Stimulated activated naive CD4-positive, alpha-beta T cell (primary cell): ENCODE results near the gene ANKRD36.
A peak's percentile ranks its signal among the peaks of the same experiment; 100 is the strongest.
"Not testable (repeated sequence)": the region's sequence is repeated elsewhere in the genome, so short reads cannot be mapped to it uniquely, and the experiment has no call there.

Experiments
- DNase-seq, 6 experiments: peaks; one replicate each; lab custom pipeline; 2025; lab: John Stamatoyannopoulos, UW

ANKRD36 gene

DNA sequence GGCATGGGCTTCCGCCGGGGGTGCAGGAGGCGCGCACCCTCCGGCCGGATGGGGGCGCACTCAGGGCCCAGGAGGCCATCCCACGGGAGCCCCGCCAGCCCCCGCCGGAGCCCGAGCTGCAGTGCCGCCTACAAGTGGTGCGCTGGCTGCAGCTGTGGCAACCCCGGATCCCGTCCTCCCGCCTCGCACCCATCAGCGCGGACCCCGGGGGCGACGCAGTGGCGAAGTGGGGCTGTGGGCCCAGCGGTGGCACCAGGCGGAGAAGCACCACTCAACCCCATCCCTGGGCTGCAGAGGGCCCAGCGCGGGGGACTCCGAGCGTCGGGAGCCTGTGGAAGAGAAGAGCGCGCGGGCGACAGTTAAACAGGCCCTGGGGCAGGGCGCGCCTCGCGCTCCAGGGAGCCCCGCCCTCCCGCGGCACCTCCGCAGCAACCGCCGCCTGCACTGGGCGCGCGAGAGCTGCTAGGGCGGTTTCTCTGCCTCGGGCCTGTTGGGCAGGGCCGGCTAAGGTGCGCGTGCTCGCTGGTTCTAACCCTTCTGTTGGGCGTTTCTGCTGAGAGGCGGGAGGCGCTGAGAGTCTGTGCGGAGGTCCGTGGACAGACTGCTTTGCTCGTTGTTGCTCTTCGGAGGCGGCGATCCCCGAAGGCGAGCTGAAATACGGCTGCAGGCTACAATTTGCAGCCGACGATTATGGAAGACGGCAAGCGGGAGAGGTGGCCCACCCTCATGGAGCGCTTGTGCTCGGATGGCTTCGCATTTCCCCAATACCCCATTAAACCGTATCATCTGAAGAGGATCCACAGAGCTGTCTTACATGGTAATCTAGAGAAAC, at the start of gene ANKRD36:
Gene ANKRD36, plus strand, starts transcription at position 104 of the 832 bp plus-strand sequence. Its CDS starts 587 bp downstream, at position 691.
- not testable (repeated sequence) for DNase-seq

DNA sequence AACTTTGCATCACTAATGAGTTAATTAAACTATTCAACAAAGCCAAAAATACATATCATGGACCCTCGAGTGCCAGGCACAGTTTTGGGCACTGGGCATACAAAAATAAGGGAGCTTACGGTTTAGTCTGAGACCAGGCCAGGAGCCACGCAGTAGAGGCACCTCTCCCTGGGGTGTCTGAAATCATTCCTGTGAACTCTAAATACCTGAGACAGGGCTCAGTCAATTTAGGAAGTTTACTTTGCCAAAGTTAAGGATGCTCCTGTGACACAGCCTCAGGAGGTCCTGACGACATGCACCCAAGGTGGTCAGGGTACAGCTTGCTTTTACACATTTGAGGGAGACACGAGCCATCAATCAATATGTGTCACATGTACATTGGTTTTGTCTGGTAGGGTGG, 46.9 kb upstream of the ANKRD36 start:
- not testable (repeated sequence) for DNase-seq

DNA sequence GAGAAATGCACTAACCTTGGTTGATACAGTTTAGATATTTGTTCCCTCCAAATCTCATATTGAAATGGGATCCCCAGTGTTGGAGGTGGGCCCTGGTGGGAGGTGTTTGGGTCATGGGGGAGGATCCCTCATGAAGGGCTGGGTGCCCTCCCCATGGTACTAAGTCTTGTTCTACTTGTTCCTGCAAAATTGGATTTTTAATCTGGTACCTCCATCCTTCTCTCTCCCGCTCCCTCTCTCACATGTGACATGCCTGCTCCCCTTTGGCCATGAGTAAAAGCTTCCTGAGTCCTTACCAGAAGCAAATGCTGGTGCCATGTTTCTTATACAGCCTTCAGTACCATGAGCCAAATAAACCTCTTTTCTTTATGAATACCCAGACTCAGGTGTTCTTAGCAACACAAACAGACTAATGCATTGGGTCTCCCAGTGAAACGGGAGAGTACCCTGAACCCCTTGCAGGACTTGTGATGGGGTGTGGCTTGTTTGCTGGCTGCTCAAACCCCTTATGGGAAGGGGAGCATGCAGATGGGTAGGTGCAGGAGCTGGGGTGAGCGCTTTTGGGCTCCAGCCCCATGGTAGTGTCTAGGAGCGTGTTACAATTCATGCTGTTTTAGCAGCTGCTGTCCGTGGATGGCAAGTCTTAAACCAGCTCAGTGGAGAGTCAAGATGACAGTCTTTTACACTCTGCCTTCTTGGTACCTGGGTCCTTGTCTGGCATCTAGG, 45.5 kb upstream of the ANKRD36 start:
- DNase-seq, result no peak

DNA sequence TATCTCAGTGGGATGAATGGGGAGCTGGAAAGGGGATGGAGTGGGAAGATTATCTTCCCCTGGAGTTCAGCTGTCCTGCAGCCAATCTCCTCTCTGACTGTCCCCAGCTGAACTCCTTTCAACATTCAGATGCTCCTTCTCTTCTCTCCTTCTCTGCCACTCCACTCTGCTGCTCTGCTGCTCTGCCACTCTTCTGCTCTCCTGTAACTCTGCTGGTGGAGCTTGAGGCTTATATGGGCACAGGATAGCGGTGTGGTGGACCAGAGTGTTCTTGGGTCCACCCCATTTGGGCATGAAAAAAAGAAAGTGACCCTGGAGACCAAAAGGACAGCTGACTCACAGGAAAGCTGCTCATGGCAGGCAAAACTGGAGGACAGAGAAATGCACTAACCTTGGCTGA, 44.9 kb upstream of the ANKRD36 start:
- no peak for DNase-seq

DNA sequence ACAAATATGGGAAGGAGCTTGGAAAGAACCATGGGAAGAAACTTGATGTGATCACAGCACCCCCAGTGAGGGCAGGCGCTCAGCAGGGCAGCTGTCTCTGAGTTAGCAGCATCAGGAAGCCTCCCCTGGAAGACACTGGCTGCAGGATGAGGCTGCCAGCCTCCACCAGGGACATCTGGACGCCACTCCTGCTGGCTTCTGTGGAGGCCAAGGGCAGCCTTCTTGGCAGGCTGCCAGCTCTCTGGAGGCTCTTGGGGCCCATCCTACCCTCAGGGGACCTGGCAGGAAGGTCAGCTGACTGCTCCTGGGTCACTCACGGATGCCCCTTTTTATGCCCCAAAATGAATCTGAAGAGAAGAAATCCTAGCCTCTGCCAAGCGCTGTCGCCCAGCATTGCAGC, 44.2 kb upstream of the ANKRD36 start:
- DNase-seq, result not testable (repeated sequence)

DNA sequence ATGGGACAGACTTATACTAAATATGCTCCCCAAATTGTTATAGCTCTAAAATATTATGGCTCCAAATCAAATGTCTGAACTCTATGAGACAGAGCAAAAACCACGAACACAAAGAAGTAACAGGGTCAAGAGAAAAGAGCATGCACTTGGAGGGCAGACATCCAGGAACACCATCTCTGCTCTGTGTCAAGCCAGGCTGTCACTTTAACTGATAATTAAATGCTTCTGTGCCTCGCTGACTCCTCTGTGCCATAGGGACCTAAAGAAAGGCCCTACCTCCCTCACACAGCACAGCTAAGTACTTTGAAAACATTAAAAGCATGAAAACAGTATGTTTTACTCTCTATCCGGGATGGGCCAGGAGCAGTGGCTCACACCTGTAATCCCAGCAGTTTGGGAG, 42.0 kb upstream of the ANKRD36 start:
- DNase-seq, result not testable (repeated sequence)

DNA sequence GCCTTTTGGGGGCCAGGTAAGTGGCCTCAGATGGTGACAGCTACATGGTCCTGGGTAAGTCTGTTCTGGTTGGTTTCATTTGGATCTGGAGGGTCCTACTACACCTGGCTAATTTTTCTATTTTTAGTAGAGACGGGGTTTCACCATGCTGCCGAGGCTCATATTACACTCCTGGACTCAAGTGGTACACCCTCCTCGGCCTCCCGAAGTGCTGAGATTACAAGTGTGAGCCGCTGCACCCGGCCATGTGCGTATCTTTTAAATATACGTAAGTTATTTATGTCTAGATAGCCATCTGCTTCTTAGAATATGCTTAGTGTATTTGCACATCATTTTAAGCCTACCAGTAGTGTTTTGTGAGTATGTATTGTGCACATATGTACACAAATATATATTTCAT, 35.7 kb upstream of the ANKRD36 start:
- not testable (repeated sequence) for DNase-seq

DNA sequence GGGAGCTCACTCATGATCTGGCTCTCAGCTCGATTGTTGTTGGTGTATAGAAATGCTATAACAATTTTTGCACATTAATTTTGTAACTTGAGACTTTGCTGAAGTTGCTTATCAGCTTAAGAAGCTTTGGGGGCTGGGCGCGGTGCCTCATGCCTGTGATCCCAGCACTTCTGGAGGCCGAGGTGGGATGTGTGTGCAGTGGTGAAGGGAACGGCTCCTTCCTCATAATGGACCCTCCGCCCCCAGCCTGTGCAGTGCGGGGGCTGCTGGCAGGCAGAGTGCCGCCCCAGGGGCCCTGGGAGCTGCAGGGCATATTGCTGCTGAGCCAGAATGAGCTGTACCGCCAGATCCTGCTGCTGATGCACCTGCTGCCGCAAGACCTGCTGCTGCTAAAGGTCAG, 32.1 kb upstream of the ANKRD36 start:
- DNase-seq, result not testable (repeated sequence)

DNA sequence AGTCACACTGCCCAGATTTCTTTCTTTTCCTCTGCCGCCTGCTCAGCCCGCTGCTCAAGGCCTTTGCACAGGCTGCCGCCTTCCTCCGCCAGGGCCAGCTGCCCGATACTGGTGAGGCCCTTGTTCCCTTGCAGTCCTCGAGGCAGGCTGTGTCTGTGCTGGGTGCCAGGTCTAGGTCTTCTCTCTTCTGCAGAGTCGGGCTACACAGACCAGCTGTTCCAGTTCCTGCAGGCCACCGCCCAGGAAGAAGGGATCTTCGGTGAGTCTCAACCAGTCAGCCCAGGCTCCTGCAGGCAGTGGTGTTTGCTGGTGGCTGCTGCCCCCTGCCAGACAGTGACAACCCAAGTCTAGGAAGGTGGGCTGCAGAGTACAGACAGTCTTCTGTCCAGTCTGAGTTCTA, 30.7 kb upstream of the ANKRD36 start:
- not testable (repeated sequence) for DNase-seq

DNA sequence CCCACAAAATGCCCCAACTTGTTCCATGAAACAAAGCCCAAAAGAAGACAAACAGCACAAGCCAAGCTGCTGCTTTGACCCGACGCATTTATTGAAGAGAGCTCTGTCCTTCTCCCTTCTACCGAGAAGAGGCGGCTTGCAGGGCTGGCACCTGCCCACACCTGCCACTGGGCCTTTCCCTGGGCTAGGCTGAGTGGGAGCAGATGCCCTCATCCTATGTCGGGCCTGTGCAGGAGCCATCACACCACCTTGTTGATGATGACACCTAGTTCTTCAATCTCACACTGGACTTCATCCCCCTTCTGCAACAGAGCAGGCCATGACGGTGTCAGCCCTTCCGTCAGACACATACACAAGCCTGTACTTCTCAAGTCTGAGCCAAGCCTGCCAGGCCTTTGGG, 29.4 kb upstream of the ANKRD36 start:
- DNase-seq, result not testable (repeated sequence)

DNA sequence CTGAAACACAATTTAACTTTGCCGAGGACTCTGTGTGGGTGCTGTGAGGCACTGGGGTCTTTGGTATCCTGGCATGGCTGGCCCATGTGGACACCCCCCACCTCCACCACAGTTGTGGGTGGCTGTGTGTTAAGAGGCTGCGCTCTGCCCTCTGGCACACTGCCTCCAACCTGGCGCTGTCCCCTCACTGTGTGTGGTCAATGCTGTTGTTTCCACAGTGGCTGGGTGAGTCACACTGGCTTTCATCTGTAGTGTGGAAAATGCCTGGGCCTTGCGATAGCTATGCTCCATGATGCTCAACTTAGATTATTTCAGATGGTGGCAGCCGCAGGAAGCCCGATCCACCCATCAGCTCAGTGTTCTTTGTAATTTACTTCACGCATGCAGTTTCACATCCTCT, 27.9 kb upstream of the ANKRD36 start:
- not testable (repeated sequence) for DNase-seq

DNA sequence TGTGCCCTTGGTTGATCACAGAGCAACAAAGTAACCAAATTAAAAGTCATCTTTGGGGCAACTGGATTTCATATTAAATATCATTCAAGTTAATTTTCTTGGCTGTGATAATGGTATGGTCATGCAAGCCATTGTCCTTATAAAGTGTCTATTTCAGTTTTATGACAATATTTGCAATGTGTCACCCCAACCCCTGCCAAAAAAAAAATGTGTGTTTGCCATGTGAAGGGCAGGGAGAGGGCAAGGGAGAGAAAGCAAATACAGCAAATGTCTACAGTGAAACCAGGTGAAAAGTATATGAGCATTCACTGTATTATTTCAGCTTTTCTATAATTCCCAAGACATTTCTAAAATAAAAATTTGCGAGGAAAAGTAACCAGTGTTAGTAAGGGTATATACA, 24.2 kb upstream of the ANKRD36 start:
- not testable (repeated sequence) for DNase-seq

DNA sequence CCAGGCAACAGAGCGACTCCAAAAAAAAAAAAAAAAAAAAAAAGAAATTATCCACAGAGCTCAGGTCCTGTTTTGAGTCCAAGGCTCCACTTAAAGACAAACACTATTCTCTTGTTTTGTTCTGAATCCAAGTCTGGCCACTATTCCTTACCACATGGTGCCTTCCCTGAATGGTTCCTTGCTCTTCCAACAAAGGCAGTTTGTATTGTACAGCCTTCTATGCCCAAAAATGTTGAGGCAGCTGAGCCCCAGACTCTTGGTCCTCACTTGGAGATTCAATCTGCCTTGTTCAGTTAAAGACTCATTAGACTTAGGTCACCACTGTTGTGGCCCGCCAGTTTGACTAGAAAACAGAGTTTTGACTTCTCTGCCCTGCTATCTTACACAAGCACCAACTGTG, 20.0 kb upstream of the ANKRD36 start:
- DNase-seq, result not testable (repeated sequence)

DNA sequence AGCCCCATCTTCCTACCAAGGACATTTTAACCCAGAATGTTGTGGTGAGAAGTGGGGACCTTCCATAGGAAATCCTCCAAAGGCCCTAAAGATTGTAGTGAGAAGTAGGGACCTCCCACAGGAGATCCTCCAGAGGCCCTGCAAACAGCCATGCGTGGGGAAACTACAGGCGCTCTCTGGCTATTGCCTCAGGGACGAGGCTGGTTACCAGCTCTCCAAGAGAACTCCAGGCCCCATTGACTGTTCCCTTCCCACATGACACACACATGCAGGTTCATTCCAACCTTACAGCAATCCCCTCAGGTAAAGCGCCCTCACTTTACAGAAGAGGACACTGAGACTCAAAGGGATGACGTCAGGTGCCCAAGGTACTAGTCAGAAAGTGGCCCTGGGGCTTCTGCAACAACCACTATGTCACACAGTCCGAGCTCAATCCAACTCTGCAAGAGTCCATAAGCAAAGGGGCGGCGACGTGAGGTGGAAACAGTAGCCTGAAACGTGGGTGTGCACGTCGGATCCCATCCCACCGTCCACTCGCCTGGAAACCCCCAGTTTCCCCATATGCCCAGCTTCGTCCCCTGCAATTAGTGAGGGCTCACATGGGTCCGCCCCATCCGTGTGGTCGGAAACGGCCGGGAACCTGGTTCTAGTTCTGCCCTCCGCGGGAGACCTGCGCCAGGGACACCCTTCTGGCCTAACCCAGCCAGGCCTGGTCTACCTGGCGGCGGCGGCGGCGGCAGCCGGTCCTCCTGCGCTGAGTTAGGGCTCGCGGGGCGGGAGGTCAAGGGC, 18.8 kb upstream of the ANKRD36 start:
- DNase-seq, result not testable (repeated sequence)

DNA sequence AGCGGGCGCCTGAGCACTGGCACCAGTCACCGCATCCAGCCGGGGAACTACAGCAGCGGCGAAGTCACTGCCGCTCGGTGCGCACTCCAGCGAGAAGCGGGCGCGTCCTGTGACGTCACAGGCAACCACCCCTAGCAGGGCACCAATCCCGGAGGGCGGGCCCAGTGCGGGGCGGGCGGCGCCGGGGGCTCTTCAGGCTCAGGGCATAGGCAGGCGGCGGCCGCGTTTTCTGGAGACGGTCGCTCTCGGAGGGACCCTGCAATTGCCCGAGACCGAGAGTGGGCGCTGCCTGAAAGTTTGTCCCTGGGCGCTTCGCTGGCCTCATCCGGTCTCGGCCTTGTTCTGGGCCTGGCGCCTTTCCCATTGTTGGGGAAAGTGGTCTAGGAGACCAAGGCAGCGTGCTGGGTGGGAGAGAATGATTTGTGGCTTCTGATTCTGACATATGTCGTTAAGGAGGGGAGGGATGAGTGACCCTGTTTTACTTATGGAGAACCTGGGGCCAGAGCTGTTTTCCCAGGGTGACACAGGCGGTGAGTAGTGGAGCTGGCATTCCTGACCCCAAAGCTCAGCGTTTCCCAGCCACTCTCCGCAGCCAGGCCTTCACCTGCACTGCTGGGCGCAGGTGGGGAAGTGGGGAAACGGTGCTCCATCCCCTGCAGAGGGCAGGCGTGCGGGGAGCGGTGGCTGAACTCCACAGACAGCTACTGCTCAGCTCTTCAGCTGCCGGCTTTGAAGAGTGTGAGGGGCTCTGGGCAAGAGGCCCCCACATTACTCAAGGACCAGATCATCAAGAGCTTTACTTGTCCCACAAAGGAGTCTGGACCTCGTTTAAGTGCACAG, 18.0 kb upstream of the ANKRD36 start, which contains the start of gene FAHD2B:
Gene FAHD2B, minus strand, starts transcription at position 111 of the 840 bp plus-strand sequence. CDS start 3,176 bp downstream, outside the sequence.
- peak; percentile 62 to 87 (median 77) for DNase-seq

DNA sequence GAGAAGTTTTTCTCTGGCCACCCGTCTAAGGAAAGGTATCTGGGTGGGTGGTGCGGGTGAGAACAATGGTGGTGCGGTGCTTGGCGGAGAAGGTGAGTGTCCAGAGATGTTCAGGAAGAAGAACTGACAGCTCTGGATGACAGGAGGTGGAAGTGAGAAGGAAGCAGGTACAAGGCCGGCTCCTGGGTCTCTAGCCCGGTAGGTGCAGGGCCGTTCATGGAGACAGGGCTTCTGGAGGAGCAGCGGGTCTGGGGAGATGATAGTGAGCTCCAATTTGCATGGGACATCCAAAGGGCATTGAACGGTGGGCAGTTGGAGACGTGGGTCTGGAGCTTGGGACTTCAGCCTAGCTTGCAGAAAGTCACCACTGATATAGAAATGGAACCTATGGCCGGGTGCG, 17.3 kb upstream of the ANKRD36 start:
- DNase-seq, result no peak

DNA sequence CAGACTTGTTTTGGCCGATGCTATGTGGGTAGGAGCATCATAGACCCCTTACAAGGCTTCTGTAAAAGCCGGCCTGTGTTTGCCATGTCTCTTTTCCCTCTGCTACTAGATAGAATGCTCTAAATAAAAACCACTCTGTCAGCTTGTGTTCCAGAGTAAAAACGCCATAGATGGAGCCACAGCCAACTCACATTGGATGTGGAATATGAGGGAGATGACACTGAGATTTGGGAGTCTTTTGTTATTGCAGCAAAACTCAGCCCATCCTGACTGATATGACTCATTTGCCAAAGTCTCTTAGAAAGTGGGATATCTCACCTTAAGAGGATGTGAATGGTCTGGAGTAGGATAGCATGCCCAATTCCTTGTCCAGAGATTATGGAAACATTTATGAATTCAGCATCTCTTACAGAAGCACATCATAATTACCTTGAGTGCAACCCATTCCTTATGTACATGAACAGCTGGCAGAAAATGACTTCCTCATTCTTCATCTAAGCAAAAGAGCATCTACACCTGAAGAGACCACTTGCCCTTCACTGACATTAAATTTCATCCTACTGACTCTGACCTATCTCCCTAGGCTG, 14.1 kb upstream of the ANKRD36 start:
- DNase-seq, result not testable (repeated sequence)

DNA sequence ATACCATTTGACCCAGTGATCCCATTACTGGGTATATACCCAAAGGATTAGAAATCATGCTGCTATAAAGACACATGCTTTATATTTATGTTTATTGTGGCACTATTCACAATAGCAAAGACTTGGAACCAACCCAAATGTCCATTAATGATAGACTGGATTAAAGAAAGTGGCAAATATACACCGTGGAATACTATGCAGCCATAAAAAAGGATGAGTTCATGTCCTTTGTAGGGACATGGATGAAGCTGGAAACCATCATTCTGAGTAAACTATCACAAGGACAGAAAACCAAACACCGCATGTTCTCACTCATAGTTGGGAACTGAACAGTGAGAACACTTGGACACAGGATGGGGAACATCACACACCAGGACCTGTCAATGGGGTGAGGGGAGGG, 6.1 kb upstream of the ANKRD36 start:
- DNase-seq, result not testable (repeated sequence)

DNA sequence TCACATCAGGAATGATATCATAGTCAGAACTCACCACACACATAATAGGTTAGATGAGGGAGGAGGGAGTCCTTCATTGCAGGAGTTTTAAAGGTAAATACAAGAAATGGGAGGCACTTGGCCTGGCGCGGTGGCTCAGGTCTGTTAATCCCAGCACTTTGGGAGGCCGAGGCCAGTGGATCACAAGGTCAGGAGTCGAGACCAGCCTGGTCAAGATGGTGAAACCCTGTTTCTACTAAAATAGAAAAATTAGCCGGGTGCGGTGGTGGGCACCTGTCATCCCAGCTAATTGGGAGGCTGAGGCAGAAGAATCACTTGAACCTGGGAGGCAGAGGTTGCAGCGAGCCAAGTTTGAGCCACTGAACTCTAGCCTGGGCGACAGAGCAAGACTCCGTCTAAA, 1.7 kb upstream of the ANKRD36 start:
- DNase-seq, result not testable (repeated sequence)

DNA sequence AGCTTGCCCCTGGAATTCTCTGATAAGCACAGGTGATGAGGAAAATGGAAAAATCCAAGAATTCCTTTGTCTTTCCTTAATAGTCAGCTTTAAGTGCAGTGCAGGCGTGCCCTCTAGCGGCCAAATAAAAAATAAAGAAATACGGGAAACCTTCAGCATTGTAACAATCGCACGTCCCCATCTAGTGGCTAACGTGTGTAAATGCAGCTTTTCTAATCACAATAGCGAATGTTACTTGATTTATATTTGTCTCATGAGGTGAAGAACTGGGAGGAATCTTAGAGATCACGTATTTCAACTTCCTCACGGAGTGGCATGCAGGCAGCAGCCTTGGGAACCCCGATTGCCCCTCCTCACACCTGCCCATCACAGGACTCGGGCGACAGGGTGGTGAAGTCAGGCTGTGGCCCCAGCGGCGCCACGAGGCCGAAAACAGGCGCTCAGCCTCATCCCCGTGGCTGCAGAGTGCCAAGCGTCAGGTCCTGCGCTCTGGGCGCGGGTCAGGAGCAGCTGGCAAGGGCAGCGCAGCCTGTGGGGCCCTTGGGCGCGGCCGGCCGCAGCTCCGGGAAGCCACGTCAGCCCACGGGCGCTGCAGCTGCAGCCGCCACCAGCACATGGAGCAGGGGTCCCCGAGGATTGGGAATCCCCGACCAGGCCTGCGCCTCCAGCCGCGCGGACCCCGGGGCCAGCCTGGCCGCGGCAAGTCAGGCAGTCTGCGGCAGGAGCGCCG, 468 bp upstream of the ANKRD36 start:
- DNase-seq, result not testable (repeated sequence)
